ENCODE data around the gene CDCP1.

CDCP1 gene

GRCh38 chr3:45103753-45104714 is 42.1 kb downstream of the CDCP1 start:
- TF ChIP-seq CTCF (conservative IDR thresholded peaks at IDR 0.05; ENCODE audit: control insufficient read depth, insufficient read depth, low read depth, low read length) = no peak
- H3K4me3 ChIP-seq (ENCODE audit: control insufficient read depth, low read depth, low read length) = no peak overlapping the region
- DNase-seq (ENCODE audit: low read depth) = no peak

- no peak for TF ChIP-seq CTCF (conservative IDR thresholded peaks at IDR 0.05; ENCODE audit: control insufficient read depth, insufficient read depth, low read depth, low read length)
- DNase-seq (ENCODE audit: low read depth) = no peak
- H3K4me3 ChIP-seq (ENCODE audit: control insufficient read depth, low read depth, low read length) = no peak overlapping the region
Measured at GRCh38 chr3:45103334-45103733, 42.8 kb downstream of the CDCP1 start.

GRCh38 chr3:45100981-45101407 is 45.2 kb downstream of the CDCP1 start:
- DNase-seq (ENCODE audit: low read depth) = peak; percentile 91

GRCh38 chr3:45098310-45098709 is 47.9 kb downstream of the CDCP1 start:
- TF ChIP-seq CTCF (conservative IDR thresholded peaks at IDR 0.05; ENCODE audit: control insufficient read depth, insufficient read depth, low read depth, low read length) = no peak
- H3K4me3 ChIP-seq (ENCODE audit: control insufficient read depth, low read depth, low read length) = no peak overlapping the region

More at GRCh38 chr3:45100981-45101407, 45.2 kb downstream of the CDCP1 start:
- TF ChIP-seq CTCF (conservative IDR thresholded peaks at IDR 0.05; ENCODE audit: control insufficient read depth, insufficient read depth, low read depth, low read length) = no peak
- no peak overlapping the region for H3K4me3 ChIP-seq (ENCODE audit: control insufficient read depth, low read depth, low read length)

GRCh38 chr3:45097296-45097883 is 48.8 kb downstream of the CDCP1 start:
- DNase-seq (ENCODE audit: low read depth) = no peak
- no peak for TF ChIP-seq CTCF (conservative IDR thresholded peaks at IDR 0.05; ENCODE audit: control insufficient read depth, insufficient read depth, low read depth, low read length)
- H3K4me3 ChIP-seq (ENCODE audit: control insufficient read depth, low read depth, low read length) = no peak overlapping the region

More at GRCh38 chr3:45098310-45098709, 47.9 kb downstream of the CDCP1 start:
- no peak for DNase-seq (ENCODE audit: low read depth)

GRCh38 chr3:45095916-45096526 is 50.2 kb downstream of the CDCP1 start:
- no peak for TF ChIP-seq CTCF (conservative IDR thresholded peaks at IDR 0.05; ENCODE audit: control insufficient read depth, insufficient read depth, low read depth, low read length)
- H3K4me3 ChIP-seq (ENCODE audit: control insufficient read depth, low read depth, low read length) = no peak overlapping the region
- DNase-seq (ENCODE audit: low read depth) = no peak
